ENCODE results near the gene TMEM201.

TMEM201 gene

GRCh38 chr1:9600861-9601834 is 12.4 kb downstream of the TMEM201 start:
- no peak for DNase-seq

GRCh38 chr1:9601942-9602793 is 13.5 kb downstream of the TMEM201 start:
- DNase-seq, result no peak

GRCh38 chr1:9602794-9603167 is 14.1 kb downstream of the TMEM201 start:
- DNase-seq, result no peak

DNA sequence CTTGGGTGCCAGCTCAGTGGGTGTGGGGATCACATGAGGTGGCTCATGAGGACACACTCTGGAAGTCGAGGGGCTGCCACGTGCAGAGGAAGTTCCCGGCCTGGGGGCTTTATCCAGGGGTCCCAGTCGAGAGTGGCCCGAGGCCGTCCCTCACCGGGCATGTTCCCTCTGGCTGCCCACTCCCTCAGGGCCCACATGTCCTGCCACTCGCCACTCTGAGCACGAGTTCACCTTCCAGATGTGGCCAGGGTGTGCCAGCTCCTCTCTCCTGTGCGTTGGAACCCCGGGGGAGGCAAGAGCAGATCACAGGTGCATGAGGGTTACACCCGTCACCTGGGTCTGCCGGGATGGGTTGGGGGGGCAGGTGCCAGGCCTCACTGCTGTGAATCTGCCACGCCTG is 14.6 kb downstream of the TMEM201 start:
- DNase-seq, result no peak

GRCh38 chr1:9603766-9604753 is 15.3 kb downstream of the TMEM201 start:
- DNase-seq, result no peak

GRCh38 chr1:9604836-9605235 is 16.1 kb downstream of the TMEM201 start:
- DNase-seq, result no peak

DNA sequence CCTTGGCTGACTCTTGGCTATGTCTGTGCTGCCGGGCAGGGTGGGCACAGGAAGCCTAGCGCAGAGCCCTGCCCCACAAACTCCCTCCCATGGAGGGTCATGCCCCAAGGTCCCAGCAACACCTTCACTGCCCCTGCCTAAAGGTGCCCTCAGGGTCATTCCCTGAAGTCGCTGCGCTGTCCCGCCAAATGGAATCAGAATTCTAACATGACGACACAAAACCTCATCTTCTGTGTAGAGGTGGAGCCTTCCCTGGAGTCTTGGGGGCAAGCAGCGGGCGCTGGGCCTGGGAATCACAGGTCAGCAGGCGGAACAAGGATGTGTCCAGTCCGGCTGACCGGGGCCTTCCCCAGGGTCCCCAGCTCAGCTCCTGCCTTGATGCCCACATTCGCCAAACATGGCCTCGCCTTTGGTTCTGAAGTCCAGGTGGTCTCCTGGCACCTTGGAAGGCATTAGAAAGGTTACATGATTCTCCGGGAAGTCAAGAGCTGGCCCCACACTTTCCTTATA is 17.3 kb downstream of the TMEM201 start:
- DNase-seq, result no peak

GRCh38 chr1:9606458-9606857 is 17.7 kb downstream of the TMEM201 start:
- DNase-seq, result no peak

DNA sequence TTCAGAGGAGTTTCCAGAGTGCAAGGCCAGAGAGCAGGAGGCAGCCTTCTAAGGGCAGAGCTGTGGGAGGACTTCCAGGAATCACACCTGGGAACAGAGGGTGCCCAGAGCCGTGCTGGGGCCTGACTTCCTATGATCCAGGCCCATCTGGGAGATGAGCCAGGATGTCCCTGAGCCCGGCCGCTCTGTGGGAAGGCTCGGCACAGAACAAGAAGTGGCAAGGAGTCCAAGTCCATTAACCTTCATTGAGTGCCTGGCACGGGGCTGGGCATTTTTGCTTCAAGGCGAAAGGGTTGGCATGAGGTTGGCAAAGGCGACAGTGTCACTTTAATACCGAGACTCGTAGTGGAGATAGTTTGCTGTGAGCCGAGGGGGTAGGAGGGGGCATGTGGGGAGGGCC is 18.2 kb downstream of the TMEM201 start:
- DNase-seq, result no peak

DNA sequence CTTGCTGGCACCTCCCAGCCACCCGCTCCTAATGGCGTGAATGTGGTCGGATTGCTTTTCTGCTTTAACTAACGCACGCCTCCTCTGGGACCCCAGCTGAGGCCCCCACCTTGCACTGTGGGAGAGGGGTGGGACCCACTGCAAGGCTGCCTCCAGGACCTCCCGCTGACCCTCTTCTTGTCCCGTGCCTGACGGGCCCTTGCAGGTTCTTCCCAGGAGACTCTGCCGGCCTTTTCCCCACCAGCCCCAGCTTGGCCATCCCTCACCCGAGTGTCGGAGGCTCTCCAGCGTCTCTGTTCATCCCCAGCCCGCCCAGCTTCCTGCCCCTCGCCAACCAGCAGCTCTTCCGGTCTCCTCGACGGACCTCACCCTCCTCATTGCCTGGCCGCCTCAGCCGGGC is 18.6 kb downstream of the TMEM201 start:
- DNase-seq, result no peak

DNA sequence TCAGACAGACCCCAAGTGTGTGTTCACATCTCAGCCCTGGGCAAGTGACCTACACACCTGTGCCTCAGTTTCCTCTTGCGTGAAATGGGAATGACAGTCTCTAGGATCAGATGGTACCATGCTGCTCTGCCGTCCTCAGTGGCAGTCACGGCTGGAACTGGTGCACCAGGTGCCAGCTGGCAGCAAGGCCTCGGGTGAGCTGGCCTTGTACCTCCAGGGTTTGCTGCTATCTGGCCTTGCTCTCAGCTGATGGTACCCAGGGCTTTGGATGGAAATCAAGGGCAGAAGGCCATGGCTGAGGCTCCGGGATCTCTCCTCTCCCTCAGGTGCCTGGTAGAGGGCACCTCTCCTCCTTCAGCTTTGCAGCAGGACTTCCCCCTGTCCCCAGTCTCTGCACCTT is 21.3 kb downstream of the TMEM201 start:
- DNase-seq, result no peak

DNA sequence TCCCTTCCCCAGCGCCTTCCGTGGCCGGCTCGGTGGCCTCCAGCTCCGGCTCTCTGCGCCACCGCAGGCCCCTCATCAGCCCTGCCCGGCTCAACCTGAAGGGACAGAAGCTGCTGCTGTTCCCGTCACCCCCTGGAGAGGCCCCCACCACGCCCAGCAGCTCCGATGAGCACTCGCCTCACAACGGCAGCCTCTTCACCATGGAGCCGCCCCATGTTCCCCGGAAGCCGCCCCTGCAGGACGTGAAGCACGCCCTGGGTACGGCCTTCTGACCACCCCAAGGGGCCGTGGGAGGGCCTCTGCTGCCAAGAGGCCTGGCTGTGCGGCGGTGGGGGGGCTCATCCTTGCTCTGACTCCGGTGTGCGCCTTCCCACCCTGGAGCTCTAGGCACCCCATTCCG is 21.8 kb downstream of the TMEM201 start:
- no peak for DNase-seq

DNA sequence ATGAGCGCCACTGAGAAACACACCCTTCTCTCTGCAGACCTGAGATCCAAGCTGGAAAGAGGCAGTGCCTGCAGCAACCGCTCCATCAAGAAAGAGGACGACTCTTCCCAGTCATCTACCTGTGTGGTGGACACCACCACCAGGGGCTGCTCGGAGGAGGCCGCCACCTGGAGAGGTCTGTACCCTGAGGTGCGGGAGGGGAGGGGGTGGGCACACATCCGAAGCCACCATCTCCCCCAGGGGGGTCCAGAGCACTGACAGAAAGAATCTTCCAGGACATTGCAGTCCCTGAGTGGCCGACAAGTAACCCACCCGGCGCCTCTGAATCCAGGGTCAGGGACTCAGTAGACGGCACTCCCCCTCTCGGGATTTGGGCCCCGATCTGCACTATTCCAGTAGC is 23.0 kb downstream of the TMEM201 start:
- DNase-seq, result no peak

- no peak for DNase-seq
These were observed 23.6 kb downstream of the TMEM201 start for GRCh38 chr1:9612162-9612845.

DNA sequence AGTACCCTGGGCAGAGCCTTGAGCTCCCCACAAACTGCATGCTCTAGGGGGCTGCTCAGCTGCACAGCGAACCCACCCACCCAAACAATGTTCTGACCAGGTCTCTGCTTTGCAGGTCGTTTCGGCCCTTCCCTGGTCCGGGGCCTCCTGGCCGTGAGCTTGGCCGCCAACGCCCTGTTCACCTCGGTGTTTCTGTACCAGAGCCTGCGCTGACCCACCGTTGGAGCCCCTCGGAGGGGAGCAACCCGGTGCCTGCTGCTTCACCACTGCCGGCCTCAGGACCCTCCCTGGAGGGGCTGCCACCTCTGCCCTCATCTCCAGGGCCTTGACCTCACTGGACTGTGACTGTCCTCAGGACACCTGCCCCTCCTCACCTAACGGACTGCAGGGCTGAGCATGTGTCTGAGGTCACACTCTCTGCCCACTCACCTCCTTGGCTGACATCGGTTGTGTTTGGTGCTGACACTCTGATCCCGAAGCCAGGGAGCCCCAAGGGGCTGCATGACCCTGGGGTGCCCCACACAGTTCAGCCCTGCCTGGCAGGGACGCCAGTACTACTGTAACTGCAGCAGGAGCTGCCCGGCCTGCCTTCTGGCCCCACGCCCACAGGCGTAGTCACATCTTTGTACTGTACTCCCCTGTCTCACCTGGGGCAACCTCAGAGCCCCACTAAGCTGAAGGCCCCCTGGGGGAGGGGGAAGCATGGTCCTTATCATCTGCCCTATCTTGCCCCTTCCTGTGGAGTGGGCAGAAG is 24.3 kb downstream of the TMEM201 start:
- no peak for DNase-seq

GRCh38 chr1:9613625-9614299 is 25.1 kb downstream of the TMEM201 start:
- DNase-seq, result no peak

GRCh38 chr1:9615316-9616063 is 26.8 kb downstream of the TMEM201 start:
- no peak for DNase-seq

DNA sequence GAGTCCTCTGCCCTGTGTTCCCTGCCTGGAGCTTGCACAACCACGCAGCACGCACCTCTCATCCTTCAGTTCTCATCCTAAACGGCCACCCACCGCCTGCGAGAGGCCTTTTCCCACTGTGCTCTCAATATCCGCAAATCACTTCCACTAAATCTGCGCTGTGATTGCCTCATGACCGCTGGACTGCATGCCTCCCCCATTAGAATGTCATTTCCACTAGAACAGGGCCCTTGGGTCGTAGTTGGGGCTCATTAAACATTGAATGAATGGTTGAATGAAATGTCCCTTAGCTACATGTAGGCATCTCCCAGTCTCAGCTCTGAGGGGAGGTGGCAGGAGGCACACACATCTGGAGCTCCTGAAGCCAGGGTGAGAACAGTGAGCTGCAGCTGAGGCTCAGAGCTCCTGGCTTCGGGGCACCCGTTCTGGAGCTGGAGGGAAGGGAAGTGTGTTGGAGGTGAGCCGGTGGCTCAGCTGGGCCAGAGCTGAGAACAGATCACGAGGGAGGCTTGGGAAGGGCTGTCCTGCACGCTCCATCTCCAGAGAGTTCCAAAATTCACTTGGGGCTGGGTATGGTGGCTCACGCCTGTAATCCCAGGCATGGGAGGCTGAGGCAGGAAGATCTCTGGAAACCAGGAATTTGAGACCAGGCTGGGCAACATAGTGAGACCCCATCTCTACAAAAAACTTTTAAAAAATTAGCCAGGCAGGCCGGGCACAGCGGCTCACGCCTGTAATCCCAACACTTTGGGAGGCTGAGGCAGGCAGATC is 30.4 kb downstream of the TMEM201 start:
- no peak for DNase-seq

DNA sequence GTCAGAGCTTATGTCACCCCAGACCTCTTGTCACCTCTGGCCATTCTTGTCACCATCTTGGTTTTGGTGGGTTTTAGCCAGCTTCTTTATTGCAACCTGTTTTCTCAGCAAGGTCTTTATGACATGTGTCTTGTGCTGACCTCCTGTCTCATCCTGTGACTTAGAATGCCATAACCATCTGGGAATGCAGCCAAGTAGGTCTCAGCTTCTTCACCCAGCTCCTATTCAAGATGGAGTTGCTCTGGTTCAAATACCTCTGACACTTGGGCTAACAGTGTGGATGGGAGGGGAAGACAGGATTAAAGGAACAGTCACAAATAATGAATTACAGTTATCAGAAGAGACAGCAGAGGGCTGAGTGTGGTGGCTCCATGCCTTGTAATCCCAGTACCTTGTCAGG is 32.3 kb downstream of the TMEM201 start:
- no peak for DNase-seq

Data from NCI-H2107 (cell line).